SK-MEL-5 (cell line): ENCODE measurements around the gene PAFAH2. TPM values are rescaled to one million over a fixed set of nuclear protein-coding genes. Genes with fewer than 3 reads are reported as not detected.
A peak's percentile ranks its signal among the peaks of the same experiment; 100 is the strongest.

ENCODE experiments used
- DNase-seq: peaks from one replicate; pipeline ENCODE4 v3.0.0-alpha.2; 2016; ENCODE audit warnings: low read depth, low spot score
- in situ Hi-C: cut with HindIII; loops from 2 replicates; pipeline ENCODE4 v1.10.0; 2016; ENCODE audit warnings: low sequenced_read_pairs, high pct_unique_total_duplicates, low pct_unique_long_range_greater_than_20kb
- total RNA-seq: library from RNA; depleted of rRNA; stranded (reverse); fragments of >200 nt; shearing (Covaris generic); gene quantifications from 2 replicates; pipeline ENCODE4 v1.2.3, GENCODE V29; 2014

Gene PAFAH2
- total RNA-seq, 1 experiment from 2014 or later: 10.9 TPM

DNA sequence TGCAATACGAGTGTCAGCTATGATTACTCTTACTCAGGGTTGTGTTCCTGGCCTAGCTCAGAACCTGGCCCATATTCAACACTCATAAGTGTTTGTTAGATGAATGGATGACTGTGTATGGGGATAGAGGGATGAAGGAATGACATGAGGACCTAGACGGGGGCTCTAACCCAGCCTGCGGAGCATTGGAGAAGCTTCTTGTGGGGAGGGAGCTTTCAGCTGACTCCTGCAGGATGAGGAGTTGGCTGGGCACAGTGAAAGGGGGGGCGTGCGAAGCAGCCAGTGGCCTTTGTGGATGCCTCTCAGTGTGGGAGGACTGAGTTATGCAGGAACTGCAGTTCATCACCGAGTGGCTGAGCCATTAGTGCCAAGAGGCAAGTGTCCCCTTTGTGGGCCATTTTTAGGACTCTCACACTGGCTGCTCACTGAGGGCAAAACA lies 22.5 kb upstream of the PAFAH2 start:
- in situ Hi-C loops: no loop called here

DNA sequence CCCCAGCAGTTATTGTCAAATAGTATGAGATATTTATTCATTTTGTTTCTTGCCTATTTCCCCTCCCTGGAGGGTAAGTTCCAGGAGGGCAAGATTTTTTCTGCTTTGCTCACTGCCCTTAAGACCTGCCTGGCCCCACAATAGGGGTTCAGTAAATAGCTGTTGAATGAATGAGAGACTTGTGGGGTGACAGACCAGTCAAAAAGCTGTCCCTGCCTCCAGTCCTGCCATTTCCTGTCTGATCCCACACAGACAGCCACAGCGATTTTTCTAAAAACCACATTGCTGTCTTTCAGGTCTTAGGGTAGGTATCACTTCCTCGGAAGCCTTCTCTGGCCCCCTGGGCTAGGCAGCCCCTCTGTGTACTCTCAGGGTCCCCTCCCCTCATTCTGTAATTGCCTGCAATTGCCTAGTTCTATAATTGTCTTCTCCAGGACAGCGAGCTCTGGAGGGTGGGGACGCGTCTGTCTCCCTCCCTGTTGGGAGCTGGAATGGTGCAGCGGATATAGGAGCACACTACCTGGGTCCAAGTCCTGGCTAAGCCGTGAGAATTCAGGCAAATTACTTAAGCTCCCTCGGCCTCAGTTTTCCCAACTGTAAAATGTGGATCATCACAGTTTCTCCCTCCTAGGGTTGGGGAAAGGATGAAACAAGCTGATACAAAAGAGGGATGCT lies 21.9 kb upstream of the PAFAH2 start:
- no peak for DNase-seq
- in situ Hi-C loops: no loop called here

More for the DNA sequence above, 22.5 kb upstream of the PAFAH2 start:
- no peak for DNase-seq

DNA sequence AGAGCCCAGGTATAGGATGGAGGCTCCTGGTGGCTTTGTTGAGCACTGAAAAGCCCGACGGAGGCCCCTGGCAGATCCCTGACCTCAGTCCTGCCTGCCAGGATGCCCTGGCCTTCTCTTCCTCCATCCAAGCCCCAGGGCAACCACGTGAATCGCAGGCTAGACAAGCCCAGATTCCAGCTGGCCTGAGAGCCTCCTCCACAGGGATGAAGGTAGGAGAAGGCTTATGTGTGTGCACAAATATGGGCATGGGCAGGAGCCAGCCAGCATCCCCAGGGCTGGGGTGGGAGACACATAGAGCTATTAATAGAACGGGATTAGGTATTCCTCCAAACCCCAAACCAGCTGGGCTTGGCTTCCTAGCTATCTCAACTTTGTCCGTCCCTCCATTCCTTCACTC lies 19.7 kb upstream of the PAFAH2 start:
- DNase-seq: no peak
- in situ Hi-C loops: no loop called here

DNA sequence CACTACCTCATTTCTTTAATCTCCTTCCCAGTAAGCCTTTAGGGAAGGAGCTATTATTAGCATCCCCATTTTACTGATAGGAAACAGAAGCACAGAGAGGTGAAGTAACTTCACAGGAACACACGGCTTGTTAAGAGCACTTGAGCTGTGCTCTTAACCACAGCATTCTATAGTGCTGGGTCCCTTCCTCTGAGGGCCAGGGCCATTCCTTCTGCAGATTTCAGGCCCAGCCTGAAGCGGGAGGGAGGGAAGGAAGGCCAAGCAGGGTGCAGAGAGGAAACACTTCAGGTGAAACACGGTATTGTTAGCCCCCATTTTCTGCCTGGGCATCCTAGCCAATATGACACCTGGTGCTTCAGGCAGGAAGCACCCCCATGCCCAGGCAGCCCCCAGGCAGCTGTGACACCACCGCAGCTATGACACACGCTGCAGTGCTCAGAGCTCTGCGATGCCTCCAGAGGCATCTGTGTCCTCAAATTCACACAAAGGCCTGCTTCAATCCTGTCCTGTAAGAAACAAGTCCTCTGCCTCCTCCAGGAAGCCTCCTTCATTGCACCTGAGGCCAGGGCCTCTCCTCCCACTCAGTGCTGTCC lies 19.2 kb upstream of the PAFAH2 start:
- in situ Hi-C loops: no loop called here
- no peak for DNase-seq

DNA sequence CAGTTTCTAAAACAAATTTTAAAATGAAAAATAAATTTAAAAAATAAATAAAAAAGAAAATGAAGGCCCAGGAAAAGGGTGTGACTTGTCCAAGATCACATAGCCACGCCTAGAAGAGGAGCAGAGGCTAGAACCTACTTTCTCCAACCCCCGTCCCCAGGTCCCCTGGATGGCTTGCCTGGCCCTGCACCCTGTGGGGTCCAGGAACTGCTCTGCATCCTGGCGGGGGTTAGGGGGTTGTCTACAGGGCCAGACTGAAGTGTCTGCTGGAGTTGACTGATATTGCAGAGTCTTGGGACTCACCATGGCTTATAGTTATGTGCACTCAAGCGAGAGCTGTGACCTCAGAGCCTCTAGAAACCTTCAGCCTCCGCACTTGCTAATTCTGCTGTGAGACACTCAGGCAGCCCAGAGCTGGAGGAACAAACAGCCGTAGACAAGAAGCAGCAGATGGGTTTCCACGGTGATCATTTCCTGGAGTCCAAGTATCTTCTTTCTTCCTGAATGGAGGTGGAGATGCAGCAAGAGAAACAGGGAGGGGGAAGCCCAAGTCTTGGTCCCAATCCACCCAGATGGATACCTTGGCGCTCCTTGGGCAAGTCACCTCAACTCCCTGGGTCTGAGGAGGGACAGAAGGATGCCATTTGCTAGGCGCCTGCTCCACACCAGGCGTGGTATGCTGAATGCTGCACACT lies 18.5 kb upstream of the PAFAH2 start:
- in situ Hi-C loops: no loop called here
- DNase-seq: no peak

DNA sequence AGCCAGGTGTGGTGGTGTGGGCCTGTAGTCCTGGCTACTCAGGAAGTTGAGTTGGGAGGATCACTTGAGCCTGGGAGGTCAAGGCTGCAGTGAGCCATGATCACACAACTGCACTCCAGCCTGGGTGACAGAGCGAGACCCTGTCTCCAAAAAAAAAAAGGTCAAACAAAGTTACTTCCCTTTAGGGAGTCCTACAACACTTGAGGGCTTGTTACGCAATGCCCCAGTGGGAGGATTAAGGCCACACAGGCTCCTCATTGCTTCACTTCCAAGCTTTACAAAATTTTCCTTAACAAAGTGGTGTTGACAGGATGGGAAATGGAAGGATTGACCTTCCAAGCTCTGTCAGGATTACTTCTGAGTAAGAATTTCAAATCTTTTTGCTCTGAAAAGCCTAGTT lies 17.5 kb upstream of the PAFAH2 start:
- peak; percentile 49 for DNase-seq
- in situ Hi-C loops: no loop called here

DNA sequence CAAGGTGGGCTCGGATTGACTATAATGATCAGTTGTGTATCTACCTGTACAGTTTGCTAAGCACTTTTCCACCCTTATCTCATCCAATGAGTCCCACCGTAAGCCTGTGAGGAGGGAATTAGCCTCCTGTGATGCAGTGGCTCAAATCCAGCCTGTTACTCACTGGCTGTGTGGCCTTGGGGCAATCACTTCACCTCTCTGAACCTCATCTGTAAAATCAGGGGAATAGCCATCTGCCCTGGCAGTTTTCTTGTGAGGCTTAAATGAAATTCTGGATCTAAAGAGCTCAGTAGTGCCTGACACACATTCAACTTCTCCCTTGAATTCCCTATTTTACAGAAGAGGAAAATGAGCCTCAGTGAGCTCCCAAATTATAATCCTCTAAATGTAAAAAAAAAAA lies 16.3 kb upstream of the PAFAH2 start:
- no peak for DNase-seq
- in situ Hi-C loops: no loop called here

DNA sequence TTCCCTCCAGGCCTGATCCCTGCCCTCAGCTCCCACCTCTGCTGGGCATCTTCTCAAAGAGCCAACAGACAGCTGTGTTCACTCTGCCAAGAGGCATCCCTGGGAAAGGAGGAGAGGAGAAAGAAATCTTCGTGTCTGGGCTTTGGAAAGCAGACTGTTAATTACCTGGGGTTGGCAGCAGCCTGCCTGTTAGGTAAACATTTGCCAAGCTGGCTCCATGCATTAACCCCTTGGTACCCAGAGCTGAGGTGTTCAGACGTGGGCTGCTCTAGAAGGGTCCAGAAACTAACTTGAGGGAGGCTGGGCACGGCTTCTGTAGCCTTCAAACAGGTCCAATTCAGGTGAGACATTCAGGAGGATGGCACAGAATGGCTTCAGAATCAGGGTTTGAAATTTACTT lies 15.0 kb upstream of the PAFAH2 start:
- in situ Hi-C loops: no loop called here
- no peak for DNase-seq

DNA sequence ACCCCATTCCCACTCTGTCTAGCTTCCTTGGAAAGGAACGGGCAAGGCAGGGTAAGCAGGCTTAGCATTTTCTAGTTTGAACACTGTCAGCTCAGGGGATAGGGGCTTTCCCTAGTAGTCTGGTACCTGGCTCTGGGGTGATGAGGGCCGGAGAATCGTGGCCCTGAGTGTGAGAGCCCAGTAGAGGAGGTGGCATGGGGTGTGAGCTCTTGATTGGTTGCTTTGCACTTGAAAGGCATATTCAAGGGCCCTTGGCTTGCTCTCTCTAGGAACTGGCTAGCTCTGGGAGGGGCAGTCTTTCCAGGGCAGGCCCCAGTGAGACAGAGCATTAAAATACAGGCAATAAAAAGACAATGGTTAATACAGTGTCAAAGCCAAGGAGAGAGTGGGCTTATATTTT lies 13.0 kb upstream of the PAFAH2 start:
- in situ Hi-C loops: no loop called here
- DNase-seq: no peak

DNA sequence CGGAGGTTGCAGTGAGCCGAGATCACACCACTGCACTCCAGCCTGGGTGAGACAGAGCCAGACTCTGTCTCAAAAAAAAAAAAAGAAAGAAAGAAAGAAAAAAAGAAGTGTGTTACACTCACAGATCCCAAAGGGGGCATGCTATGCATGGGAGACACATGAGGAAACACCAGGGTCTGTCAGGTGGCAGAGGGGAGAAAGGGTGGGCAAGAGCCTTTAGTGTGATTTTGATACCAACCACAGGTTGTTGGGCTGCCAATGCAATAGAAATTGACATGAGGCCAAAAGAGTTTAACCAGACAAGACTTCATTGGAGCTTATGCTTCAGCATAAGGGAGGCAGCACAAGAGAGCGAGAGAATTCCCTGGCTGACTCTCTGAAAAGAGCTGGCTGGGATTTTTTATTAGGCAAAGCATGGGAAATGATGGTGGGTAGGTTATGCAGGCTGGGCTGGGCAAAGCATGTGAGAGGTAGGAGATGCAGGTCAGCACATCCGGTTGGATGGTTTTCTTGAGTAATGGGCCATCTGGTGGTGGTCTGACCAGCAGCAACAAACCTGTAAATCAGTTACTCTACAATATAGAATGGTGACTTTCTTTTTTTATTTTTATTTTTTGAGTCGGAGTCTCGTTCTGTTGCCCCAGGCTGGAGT lies 12.1 kb upstream of the PAFAH2 start:
- in situ Hi-C loops: no loop called here
- DNase-seq: peak; percentile 53

DNA sequence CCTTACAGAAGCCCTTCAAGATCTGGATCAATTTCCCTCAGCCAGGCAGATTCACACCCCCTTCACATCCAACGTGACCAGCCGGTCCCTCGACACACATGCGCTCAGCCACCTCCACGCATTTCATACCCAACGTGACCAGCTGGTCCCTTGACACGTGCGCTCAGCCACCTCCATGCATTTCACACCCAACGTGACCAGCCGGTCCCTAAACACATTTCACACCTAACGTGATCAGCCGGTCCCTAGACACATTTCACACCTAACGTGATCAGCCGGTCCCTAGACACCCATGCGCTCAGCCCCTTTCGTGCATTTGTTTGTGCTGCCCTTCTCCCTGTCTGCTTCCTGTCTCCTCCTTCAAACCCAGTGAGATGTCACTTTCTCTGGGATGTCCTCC lies 8.8 kb upstream of the PAFAH2 start:
- in situ Hi-C loops: no loop called here
- DNase-seq: no peak

DNA sequence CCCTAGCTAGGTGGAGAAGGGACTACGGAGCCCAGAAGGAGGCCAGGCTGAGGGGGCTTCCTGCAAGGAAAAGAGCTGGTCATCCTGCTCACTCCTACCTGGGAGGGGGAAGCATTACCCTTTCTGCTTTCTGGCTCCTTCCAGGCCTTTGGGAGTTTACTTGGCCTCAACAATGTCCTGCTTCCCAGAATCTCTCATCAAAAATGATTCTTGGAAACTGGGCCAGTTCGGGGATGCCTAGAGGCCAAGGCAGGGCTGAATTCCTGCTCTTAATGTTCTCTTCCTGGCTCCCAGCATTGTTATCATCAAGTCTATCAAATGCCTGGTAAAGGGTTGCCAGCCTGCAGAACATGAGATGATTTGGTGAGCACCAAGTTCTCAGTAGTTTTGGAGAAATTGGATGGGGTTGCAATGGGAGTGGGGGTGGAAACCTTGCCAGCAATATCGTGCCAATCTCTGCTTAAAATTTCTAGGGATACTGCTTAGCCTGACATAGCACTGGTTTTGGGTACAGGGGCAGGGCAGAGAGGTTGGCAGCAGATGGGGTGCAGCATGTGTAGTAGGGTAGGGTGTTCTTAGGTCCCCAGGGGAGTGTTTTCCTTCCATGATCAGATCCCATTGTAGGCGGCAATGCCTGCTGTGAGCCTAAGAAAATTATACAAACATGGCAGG lies 7.7 kb upstream of the PAFAH2 start:
- in situ Hi-C loops: no loop called here
- DNase-seq: no peak

DNA sequence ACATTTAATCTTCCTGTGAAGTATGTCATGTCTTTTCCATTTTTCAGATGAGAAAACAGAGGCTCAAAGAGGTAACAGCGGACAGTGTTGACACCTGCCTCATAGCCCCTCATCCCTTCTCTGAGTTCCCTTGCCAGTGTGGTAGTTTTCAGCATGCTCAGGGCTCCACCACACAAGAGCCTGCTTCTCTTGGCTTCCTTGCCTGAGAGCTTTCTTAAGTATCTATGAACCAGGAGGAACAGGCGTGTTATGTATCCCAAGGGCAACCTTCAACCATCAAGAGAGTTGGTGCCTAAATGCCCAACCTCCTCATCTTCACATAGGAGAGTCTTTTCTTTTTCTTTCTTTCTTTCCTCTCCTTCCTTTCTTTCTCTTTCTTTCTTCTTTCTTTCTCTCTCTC lies 5.9 kb upstream of the PAFAH2 start:
- in situ Hi-C loops: no loop called here
- DNase-seq: no peak

DNA sequence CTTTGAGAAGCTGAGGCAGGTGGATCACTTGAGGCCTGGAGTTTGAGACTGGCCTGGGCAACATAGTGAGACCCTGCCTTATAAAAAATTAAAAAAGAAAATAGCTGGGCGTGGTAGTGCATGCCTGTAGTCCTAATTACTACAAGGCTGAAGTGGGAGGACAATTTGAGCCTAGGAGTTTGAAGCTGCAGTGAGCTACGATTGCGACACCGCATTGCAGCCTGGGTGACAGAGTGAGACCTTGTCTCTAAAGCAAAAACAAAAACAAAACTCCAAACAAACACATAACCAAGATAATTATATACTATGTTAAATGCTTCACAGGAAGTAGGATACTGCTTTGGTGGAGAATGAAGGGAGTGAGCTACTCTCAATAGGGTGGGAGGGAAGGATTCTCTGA lies 5.4 kb upstream of the PAFAH2 start:
- in situ Hi-C loops: no loop called here

DNA sequence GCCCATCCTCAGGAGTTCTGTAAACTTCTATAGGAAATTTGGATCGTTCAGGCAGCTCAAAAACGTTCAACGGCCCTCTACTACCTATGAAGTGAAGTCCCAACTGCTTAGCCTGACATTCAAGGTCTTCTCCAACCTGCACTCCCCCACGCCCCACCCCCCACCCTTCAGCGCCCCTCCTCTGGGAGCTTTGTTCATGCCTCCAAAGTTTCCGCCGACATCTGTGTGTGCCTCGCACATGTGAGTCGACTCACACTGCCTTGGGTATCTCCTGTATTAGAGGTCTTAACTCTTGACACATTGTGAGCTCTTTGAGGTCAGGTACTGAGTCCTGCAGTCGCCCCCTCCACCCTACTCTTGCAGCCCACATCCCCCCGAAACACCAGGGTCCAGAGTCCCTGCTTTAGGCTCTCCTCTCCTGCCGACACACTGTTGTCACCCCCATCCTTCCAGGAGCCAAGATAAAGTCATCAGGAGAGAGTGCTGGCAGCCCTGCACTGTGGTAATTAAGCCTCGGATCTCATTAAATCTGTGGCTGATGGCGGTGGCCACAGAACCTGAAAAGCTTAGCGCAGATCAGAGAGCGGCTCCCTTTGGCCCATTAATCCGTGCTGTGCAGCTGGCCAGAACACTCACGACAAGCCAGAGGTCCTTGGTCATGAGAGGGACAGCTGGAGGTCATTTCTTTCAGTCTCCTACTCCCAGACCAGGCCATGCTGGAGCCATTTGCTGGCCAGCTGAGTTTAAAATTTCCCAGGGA lies 1.4 kb upstream of the PAFAH2 start:
- in situ Hi-C loops: no loop called here
- DNase-seq: no peak

More for the DNA sequence above, 5.4 kb upstream of the PAFAH2 start:
- DNase-seq: no peak

DNA sequence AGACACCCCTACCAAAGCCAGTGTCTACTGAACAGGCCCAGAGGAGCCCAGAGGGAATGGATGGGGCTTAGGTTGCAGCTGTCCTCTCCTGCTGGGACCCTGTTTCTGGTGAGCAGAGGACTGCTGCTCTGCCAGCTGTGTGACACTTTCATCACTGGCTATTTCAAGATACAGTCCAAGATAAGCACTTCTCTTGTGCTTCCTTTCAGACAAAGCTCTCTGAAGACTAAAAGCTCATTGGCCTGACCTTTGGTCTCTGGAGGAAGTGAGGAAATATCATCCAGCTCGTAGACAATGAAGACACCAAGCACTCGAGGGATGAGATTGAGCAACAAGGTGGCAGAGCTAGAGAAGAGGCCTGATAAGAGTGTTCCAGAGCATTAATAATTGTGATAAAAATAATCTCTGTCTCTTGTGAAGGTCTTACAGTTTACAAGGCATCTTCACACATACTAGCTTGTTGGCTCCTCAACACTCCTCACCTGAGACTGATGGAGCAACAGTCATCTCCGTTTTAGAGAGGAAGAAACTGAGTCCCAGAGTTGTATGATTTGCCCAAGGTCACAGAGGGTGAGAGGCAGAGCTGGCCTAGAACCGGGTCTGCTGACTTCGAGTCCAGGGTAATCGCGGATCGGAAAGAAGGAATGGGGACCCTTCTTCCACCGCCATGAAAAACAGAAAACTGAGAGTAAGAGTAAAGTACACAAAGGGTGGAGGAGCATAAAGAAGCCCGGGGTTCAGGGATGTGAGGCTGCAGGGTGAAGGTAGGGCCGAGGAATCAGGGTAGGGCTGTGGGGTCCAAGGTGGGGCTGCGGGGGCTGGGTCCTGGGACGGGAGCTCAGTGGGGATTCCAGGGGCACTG lies 666 bp downstream of the PAFAH2 start:
- in situ Hi-C loops: no loop called here
- peak; percentile 44 for DNase-seq
